Upper lobe of right lung (tissue), 1 donor: Measurements from ENCODE around the gene CALY. TPM values are rescaled to one million over a fixed set of nuclear protein-coding genes. Genes with fewer than 3 reads are reported as not detected.
A peak's percentile ranks its signal among the peaks of the same experiment; 100 is the strongest.
"Not testable (repeated sequence)": the region's sequence is repeated elsewhere in the genome, so short reads cannot be mapped to it uniquely, and the experiment has no call there.

Experiments used
- ATAC-seq: fragments of 200-7000 bp; cut with Tn5 transposase; one replicate; pipeline ENCODE4 v1.9.1; 2020; ENCODE audit warnings: mild to moderate bottlenecking, moderate library complexity
- DNase-seq: peaks from one replicate; pipeline ENCODE4 v3.0.0-alpha.2; 2020
- H3K27ac ChIP-seq: fragments of 200-600 bp; one replicate; pipeline ENCODE4 v1.8.0; 2022
- H3K27me3 ChIP-seq: fragments of 200-600 bp; one replicate; pipeline ENCODE4 v1.8.0; 2022; ENCODE audit warnings: mild to moderate bottlenecking
- H3K36me3 ChIP-seq: fragments of 200-600 bp; one replicate; pipeline ENCODE4 v1.8.0; 2022
- H3K4me1 ChIP-seq: fragments of 200-600 bp; one replicate; pipeline ENCODE4 v1.8.0; 2022
- H3K4me3 ChIP-seq: fragments of 200-600 bp; one replicate; pipeline ENCODE4 v1.8.0; 2022; ENCODE audit warnings: mild to moderate bottlenecking
- H3K9me3 ChIP-seq: fragments of 200-600 bp; one replicate; pipeline ENCODE4 v1.8.0; 2022
- intact Hi-C: fragments of 100-400 bp; cut with DNase I; formaldehyde crosslinking; loops from one replicate; pipeline ENCODE4 v1.11.0; 2022
- total RNA-seq: library from RNA; stranded (reverse); fragmentation: NEBNext Ultra II Directional; extraction: Animal tissue kit (Norgen Biotek cat#: 25700); gene quantifications from one replicate; pipeline ENCODE4 v1.2.1, GENCODE V29; 2021
- TF ChIP-seq, protein P1 (sequence below): fragments of 200-600 bp; IDR thresholded peaks from one replicate; pipeline ENCODE4 v1.8.0; 2022; ENCODE audit warnings: antibody characterized with exemption
- donor health status: DM: no; HTN: yes; CAD: no; lungs with severe emphysema.

The CALY gene
- total RNA-seq, 1 donor from 2014 or later, result not detected

DNA sequence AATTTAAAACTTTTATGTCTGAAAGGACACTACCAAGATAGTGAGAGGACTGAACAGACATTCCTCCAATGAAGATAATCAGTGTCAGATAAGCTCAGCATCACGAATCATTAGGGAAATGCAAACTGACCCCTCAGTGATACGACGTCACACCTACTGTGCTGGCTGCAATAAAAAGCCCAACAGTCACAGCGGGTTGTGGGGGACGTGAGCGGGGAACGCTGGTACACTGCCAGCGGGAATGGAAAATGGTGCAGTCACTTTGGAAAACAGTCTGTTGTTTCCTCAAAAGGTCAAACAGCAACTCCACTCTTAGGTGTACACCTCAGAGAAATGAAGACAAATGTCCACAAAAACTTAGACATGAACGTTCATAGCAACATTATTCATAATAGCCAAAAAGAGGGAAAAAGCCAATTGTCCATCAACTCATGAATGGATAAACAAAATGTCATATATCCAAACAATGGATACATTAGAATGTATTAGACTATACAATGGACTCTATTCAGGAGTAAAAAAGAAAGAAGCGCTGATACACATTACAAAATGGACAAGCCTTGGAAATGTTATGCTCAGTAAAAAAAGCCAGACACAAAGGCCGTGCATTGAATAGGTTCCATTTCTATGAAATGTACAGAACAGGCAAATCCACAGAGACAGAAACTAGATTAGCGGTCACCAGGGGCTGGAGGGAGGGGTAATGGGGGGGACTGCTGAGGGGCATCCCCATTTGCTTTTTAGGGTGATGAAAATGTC, 38.8 kb upstream of the CALY start:
- DNase-seq, result no peak
- TF ChIP-seq, protein P1, sequence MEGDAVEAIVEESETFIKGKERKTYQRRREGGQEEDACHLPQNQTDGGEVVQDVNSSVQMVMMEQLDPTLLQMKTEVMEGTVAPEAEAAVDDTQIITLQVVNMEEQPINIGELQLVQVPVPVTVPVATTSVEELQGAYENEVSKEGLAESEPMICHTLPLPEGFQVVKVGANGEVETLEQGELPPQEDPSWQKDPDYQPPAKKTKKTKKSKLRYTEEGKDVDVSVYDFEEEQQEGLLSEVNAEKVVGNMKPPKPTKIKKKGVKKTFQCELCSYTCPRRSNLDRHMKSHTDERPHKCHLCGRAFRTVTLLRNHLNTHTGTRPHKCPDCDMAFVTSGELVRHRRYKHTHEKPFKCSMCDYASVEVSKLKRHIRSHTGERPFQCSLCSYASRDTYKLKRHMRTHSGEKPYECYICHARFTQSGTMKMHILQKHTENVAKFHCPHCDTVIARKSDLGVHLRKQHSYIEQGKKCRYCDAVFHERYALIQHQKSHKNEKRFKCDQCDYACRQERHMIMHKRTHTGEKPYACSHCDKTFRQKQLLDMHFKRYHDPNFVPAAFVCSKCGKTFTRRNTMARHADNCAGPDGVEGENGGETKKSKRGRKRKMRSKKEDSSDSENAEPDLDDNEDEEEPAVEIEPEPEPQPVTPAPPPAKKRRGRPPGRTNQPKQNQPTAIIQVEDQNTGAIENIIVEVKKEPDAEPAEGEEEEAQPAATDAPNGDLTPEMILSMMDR, result no peak
- peaks cover 19% of the 10 kb centered on the region for H3K4me1 ChIP-seq
- intact Hi-C loops, result no loop called here
- no peaks in the 10 kb centered on the region for H3K9me3 ChIP-seq
- no peak overlapping the region for H3K4me3 ChIP-seq
- no peak overlapping the region for H3K27ac ChIP-seq
- H3K27me3 ChIP-seq, result no peaks in the 10 kb centered on the region
- ATAC-seq, result no peak
- peaks cover 4% of the 10 kb centered on the region for H3K36me3 ChIP-seq

DNA sequence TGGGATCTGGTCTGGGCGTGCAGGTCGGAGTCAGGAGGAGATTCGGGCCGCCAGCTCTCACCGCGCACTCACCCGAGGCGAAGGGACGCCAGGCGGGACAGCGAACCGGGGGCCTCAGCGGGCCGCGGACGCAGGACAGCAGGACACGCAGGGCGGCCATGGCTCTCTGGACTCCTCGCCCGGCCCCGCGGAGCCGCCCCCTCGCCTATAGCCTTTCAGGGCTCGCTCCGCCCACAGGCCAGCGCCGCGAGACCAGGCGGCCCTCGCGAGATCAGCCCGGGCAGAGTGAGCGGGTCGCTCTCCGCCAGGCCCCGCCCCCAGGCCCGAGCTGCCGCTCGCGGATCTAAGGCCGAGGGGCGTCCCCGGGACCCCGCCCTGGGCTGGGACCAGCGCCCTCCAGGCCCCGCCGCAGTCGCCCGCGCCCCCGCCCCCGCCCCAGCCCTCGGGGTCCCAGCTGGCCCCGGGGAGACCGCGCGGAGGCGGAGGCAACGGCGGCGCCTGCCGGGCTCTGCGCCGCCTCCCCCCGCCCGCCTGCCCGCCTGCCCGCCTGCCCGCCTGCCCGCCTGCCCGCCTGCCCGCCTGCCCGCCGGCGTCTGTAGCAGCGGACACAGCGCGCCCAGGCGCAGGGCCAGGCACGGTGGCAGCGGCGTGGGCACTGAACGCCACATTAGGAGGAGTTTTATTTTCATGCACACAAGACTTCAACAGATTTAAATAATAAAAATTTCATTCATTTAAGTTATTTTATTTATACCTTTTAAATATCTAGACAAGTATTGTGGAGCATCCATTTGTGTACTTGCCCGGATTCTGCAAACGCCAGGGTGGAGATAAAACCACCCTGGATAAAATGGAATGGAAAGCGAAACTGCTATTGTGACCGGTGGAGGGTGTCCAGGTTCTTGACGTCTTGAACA, 36.7 kb upstream of the CALY start, which contains the start of gene ECHS1:
ECHS1 (minus strand) TSS at position 181 of the 917 bp plus-strand sequence; CDS start at position 160, 21 bp downstream.
- intact Hi-C loops, result no loop called here
- peaks cover 19% of the 10 kb centered on the region for H3K4me1 ChIP-seq
- peaks cover 25% of the 10 kb centered on the region for H3K36me3 ChIP-seq
- ATAC-seq, result peak; percentile 98
- H3K4me3 ChIP-seq, result peak within 1 kb of the TSS; percentile 72
- H3K27ac ChIP-seq, result peak within 1 kb of the TSS; percentile 83
- TF ChIP-seq, protein P1, result no peak
- H3K9me3 ChIP-seq, result no peaks in the 10 kb centered on the region
- DNase-seq, result peak; percentile 99
- no peaks in the 10 kb centered on the region for H3K27me3 ChIP-seq

DNA sequence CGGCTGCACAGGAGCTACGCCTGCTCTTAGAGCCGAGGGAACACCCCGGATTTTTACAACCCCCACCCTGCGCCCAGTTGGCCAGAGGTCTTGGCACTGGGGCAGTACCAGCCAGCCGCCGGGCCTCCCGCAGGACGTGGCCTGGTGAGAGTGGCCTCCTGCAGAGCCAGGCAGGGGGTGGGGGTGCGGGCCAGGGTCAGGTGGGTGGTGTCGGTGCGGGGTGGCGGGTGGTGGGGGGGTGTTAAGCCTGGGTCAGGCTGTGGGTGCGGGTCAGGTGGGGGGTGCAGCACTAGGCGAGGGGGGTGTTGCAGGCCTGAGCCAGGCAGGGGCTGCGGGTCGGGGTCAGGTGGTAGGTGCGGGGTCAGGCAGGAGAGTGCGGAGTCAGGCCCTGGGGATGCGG, 35.8 kb upstream of the CALY start:
- TF ChIP-seq, protein P1, result no peak
- Histone ChIP-seq H3K4me3 (peak overlapping the region; percentile 72), H3K27me3 (no peaks in the 10 kb centered on the region), H3K4me1 (peaks cover 12% of the 10 kb centered on the region), H3K36me3 (peaks cover 31% of the 10 kb centered on the region), H3K27ac (no peak overlapping the region), H3K9me3 (no peaks in the 10 kb centered on the region)
- no peak for DNase-seq
- ATAC-seq, result no peak
- intact Hi-C loops, result no loop called here

DNA sequence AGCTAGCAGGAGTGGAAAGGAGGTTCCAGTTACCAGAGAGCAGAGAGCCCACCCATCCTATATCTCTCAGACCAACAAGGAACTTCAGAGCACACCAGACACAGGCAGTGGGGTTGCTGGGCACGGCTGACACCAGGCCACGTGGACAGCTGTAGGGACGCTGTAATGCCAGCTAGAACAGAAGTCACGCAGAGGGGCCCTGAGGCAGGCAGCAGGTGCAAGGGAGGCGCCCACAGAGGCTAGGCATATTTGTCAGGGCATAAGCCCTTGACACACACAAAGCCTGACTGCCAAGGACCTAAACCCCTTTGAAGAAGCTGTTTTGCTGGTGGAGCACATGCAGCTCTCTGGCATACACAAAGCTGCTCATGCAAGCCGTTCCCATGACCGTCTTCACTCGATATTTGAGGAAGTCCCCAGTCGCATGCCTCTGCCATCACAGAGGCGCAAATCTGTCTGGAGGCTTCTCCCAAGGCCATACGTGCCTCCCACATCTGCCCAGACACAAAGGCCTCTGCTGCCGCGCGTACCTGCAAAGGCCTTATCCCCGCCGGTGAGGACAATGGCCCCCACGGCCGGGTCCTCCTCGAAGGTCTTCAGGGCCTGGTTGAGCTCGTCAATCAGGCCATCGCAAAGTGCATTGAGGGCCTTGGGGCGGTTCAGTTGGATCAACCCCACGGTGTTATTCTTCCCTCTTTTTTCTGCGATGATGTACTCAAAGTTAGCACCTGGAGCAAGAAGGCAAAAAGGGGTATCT, 33.5 kb upstream of the CALY start:
- DNase-seq (no peak), ATAC-seq (no peak)
- Histone ChIP-seq H3K27me3 (no peaks in the 10 kb centered on the region), H3K4me1 (peaks cover 11% of the 10 kb centered on the region), H3K4me3 (no peak overlapping the region), H3K36me3 (peaks cover 50% of the 10 kb centered on the region), H3K9me3 (no peaks in the 10 kb centered on the region), H3K27ac (no peak overlapping the region)
- intact Hi-C loops, result no loop called here
- TF ChIP-seq, protein P1, result no peak

DNA sequence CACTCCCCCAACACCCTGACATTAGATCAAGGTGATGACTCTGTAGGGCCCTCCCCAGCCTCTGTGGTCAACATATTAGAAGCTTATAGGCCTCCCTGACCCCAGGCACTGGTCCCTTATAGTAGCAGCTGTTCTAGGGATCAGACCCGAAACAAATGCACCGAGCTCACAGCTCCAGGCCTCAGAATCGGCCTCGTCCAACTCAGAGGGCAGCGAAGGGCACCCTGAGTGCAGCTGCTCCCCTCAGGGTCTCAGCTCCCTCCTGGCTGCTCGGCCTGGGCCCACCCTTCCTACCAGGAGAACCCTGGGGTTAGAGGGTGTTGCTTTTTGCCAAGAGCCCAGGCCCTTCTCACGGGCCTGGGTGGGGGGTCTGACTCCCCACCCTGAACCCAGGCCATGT, 31.5 kb upstream of the CALY start:
- Histone ChIP-seq H3K4me3 (no peak overlapping the region), H3K36me3 (peaks cover 66% of the 10 kb centered on the region), H3K27ac (no peak overlapping the region), H3K4me1 (peaks cover 3% of the 10 kb centered on the region), H3K9me3 (no peaks in the 10 kb centered on the region), H3K27me3 (no peaks in the 10 kb centered on the region)
- intact Hi-C loops, result no loop called here
- TF ChIP-seq, protein P1, result no peak
- DNase-seq, result no peak
- ATAC-seq, result no peak

DNA sequence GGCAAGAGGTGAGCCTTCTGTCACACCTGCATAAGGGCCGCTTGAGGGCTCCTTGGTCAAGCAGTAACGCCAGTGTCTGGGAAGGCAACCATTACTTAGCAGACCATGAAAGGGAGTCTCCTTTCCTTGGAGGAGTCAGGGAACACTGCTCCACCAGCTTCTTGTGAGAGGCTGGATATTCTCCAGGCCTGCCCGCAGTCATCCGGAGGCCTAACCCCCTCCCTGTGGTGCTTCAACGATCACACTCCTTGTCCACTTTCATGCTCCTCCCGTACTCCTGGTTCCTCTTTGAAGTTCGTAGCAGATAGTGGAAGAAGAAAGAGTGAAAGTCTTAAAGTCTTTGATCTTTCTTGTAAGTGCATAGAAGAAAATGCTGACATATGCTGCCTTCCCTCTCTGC, 30.8 kb upstream of the CALY start:
- H3K27me3 ChIP-seq, ATAC-seq, H3K27ac ChIP-seq, H3K4me1 ChIP-seq, H3K4me3 ChIP-seq, H3K9me3 ChIP-seq, intact Hi-C loops, DNase-seq: not testable (repeated sequence)
- peaks cover 69% of the 10 kb centered on the region for H3K36me3 ChIP-seq
